ENCODE measurements around the gene PTPRG.
"Not testable (repeated sequence)": the region's sequence is repeated elsewhere in the genome, so short reads cannot be mapped to it uniquely, and the experiment has no call there.

Gene PTPRG

GRCh38 chr3:61733000-61733399, 171.6 kb downstream of the PTPRG start:
- DNase-seq, result no peak

DNA sequence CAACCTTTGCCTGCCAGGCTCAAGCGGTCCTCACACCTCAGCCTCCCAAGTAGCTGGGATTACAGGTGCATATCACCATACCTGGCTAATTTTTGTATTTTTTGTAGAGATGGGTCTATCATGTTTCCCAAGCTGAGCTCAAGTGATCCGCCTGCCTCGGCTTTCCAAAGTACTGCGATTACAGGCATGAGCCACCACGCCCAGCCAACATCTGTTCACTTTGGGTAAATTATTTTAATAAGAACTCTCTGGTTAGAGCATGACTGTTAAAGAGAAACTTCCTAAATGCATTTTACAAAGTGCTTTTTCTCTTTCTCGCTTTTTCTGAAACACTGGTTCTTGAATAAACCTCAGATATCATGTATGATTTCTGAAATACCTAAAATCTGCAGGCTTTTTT, 172.5 kb downstream of the PTPRG start:
- no peak for DNase-seq

DNA sequence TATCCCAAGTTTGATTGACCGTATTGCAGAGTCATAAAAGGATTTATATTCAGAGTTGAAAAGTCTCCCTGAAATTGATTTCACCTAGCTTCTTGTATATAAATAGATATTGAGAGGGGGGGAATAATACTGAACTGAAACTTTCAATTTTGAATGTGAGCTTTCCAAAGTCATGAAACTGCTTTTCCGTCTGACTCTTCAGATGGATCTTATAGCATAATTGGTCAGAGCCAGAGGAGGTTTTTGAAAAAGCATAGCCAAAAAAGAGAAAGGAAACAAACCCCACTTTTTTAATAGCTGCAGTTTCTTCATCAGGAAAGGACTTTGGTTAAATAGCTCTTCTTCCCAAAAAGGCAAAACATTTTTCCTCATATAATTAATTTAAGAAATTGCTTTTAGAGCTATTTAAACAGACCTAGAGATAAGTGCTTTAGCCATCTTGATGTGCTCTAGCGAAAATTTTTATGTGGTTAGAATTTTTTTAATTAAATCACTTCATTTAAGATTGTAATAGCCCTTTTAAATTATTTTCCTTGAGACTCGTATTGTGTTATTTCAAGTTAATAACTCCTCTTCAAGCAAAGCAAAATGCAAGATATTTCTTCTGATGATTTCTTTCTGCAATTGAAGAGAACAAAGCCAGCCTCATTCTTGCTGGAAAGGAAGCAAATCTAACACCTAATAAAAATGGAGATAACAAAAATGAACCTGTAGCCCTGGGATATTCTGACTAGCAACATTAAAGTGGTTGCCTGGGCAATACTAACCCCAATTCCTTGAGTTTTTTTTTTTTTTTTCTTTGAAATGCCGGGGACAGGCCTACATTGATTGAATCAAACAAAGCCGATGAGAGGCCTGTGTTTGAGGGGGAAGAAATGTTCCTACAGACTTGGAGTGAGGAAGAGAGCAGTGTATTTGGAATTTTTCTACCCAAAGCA, 173.6 kb downstream of the PTPRG start:
- DNase-seq, result no peak

- no peak for DNase-seq
These were observed 175.1 kb downstream of the PTPRG start for GRCh38 chr3:61736506-61736905.

GRCh38 chr3:61739640-61740039, 178.3 kb downstream of the PTPRG start:
- DNase-seq, result no peak

- DNase-seq, result no peak
These were observed 179.1 kb downstream of the PTPRG start for GRCh38 chr3:61740494-61740893.

DNA sequence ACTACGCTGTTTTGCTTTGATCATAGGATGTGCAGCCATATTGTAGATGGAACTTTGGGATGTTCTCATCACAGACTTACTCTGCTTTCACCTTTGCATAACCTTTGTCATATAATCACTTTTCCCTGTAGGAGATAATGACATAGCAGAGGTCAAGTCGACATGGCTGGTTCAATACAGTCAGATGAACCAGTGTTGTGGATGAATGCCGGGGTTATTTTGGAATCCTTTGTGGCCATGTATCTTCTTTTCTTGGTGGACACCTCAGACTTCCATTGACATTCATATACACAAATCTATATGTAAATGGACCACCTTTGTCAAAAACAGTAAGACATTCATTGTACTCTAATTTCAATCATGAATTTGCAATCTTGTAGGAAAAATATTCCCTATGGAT, 180.2 kb downstream of the PTPRG start:
- DNase-seq, result no peak

DNA sequence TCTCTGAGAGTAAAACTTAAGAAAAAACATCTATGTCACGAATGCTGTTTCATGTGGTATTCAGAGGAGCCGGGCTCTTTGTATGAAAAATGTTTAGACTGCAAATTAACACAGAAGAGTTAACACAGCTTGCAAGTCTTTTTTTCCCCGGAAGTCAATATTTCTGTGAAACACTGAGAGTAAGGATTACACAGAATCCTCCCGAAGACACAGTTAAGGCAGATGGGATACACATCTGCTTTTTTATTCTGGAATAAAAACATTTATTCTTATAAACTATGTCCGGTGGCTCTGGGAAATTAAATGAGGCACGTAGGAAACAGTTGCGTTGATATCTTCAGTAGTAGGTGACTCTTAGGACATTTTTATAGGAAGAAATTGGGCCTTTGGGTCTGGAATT, 180.6 kb downstream of the PTPRG start:
- DNase-seq, result no peak

DNA sequence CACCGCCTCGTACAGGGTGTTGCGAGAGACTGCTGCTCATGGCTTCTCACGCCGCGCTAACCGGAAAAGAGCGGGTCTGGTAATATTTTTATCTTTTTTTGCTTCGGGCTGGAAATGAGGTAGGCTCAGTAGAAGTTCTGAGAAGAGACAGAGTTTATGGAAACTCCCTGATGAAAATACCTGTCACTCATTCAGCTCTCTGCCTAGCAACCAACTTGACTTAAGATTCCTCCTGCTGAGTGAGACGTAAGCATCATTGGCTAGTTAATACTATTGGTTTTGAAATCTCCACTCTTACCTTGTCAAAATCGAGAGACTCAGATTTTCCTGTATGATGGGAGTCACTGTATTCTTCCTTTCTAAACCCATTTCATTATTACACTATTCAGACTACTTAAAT, 181.7 kb downstream of the PTPRG start:
- no peak for DNase-seq

DNA sequence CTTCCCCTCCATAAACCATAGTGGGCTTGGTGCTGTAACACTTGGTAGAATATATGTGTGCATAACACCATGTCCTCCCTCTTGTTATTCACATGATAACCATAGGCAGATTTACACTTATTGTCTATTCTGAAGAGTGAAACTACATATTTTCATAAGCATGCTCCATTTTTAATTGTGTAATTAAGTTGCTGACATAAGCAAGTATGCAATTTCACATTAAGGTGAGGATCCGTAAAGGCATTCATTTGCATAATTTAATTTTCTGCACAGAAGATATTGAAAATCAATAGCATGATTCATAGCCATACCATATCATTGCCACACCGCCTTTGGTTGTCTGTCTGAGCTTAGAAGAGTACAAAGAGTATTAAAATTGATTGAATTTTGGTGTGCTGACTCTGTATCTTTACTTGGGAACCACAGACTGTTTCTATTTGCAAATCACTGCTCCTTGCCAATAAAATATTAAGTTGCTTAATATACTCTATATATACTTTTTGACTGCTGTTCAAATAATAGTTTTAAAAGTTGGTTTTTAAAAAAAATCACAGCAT, 182.4 kb downstream of the PTPRG start:
- no peak for DNase-seq

- DNase-seq, result no peak
These were observed 186.9 kb downstream of the PTPRG start for GRCh38 chr3:61748288-61748687.

DNA sequence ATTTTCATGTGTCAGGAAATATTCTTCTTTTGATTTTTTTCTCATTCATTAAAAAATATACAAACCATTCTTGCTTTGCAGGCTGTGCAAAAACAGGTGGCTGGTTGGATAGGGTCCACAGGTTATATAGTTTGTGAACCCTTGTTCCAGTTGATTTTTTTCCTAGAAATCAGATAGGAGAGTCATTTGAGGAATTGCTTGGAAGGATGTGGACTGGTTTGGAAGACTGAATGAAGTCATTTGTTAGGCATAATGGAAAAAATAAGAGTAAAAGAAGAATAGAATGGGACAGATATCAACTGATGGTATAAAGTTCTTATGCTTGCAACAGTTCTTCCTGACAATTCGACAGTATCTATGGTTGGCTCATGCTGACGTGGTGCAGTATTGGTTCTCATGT, 189.4 kb downstream of the PTPRG start:
- DNase-seq, result no peak

DNA sequence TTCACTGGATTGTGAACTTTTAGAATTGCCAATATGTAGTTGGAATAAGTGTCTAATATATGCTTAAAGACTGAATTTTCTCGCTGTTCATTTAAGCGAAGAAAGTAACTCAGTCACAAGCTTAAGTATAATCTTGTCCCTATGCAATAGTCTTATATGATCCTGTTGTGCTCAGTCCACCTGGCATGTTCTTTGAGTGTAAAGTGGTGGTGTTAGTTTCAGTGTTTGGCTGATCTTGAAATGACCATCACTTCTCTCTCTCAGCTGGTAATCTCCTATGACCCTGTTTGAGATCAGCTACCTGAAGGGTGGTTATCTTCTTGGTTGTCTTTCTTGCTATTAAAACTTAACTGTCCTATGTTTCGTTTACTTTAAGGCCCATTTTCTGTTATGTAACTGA, 197.5 kb downstream of the PTPRG start:
- no peak for DNase-seq

DNA sequence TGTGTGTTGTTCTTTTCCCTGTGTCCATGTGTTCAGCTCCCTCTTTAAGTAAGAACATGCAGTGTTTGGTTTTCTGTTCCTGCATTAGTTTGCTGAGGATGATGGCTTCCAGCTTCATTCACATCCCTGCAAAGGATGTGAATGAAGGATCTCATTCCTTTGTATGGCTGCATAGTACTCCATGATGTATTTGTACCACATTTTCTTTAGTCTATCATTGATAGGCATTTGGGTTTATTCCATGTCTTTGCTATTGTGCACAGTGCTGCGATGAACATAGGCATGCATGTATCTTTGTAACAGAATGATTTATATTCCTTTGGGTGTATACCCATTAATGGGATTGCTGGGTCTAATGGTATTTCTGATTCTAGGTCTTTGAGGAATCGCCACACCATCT, 199.4 kb downstream of the PTPRG start:
- not testable (repeated sequence) for DNase-seq

- DNase-seq, result no peak
These were observed 200.5 kb downstream of the PTPRG start for GRCh38 chr3:61761694-61762430.

DNA sequence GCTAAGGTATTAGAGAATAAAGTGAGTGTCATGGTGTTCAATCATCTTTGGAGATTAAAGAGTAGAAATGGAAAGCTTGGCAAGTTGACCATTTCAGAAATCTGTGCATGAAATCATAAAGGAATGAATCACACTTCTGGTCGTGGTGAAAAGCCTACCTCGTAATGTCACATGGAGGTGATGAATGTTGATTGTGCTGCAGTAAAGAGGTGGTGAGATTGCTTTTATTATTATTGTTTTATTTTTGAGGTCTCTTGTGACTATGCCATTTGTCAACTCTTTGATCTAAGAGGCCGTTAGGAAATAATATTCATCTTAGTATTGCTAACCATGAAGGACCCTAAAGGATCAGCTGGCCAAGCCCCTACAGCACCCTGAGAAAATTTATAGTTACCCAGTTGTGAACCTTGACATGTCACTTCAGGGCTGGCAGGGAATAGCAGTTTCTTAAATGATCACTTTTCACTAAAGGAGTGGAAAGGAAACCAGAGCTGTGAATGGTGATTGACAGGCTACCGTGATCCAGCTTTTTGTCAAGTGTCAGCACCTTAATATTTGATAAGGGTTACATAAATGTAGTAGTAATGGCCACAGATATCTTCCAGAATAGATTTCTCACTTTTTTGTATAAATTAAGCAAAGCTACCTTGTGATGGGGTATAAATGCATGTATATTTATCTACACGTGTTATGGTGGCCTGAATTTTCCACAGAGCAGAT, 203.9 kb downstream of the PTPRG start:
- DNase-seq, result no peak

- no peak for DNase-seq
These were observed 207.1 kb downstream of the PTPRG start for GRCh38 chr3:61768284-61769037.

- DNase-seq, result no peak
These were observed 208.1 kb downstream of the PTPRG start for GRCh38 chr3:61769266-61769990.

DNA sequence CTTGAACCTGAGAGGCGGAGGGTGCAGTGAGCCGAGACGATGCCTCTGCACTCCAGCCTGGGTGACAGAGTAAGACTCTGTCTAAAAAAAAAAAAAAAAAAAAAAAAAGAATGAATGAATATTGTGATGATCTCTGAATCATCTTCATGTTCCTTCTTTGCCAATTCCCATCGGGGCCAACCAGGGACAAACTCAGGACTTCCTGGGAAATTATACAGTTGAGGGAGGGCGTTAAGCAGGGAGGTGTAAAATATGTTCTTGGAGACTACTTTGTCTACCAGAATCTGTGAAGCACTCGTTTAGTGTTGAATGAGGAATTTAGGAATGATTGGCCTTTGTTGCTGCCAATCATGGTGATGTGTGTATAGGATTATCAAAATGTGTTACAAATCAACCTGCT, 210.6 kb downstream of the PTPRG start:
- DNase-seq, result no peak

- no peak for DNase-seq
These were observed 211.1 kb downstream of the PTPRG start for GRCh38 chr3:61772456-61772855.

GRCh38 chr3:61774279-61774890, 213.0 kb downstream of the PTPRG start:
- no peak for DNase-seq
